ENCODE measurements around the gene RNLS. TPM values are rescaled to one million over a fixed set of nuclear protein-coding genes. Genes with fewer than 3 reads are reported as not detected.

Gene RNLS
- total RNA-seq, 3 donors from 2014 or later (not counting 1 experiment from before 2014, with no cell fraction given): 4.0 to 6.8 (median 4.4) TPM

DNA sequence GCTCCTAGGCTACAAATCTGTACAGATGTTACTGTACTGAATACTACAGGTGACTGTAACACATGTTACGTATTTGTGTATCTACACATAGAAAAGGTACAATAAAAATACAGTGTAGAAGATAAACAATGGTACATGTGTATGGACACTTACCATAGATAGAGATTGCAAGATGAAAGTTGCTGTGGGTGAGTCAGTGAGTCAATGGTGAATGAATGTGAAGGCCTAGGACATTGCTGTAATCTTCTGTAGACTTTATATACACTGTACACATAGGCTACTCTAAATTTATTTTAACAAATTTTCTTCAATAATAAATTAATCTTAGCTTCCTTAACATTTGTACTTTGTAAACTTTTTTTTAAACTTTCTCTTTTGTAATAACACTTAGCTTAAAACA is 205.6 kb downstream of the RNLS start:
- intact Hi-C loops (cut with micrococcal nuclease): no loop called here
- Histone ChIP-seq H3K4me3 (ENCODE audit: low read length) (no peak overlapping the region), H3K36me3 (ENCODE audit: control insufficient read depth, insufficient read depth, low read length) (no peaks in the 10 kb centered on the region), H3K4me1 (ENCODE audit: control insufficient read depth, insufficient read depth, low read length) (no peaks in the 10 kb centered on the region), H3K27me3 (ENCODE audit: control insufficient read depth, insufficient read depth, low read length) (no peaks in the 10 kb centered on the region), H3K27ac (ENCODE audit: low read length) (no peak overlapping the region), H3K9me3 (ENCODE audit: control insufficient read depth, insufficient read depth, low read length) (no peaks in the 10 kb centered on the region)
- no peak for TF ChIP-seq CTCF (IDR thresholded peaks at IDR 0.05)
- Mint-ChIP-seq H3K36me3 (no peaks in the 10 kb centered on the region), H3K27ac (no peak overlapping the region), H3K9me3 (no peaks in the 10 kb centered on the region), H3K4me1 (no peaks in the 10 kb centered on the region), H3K27me3 (ENCODE audit: low read depth in 2 of 2) (peaks cover 0 to 9% of the 10 kb centered on the region in 2 donors), H3K4me3 (no peak overlapping the region)
- ATAC-seq (no peak), DNase-seq (no peak)
- WGBS (ENCODE audit: insufficient coverage): no CpG with 5 or more reads among the region's 1 CpG

GRCh38 chr10:88374392-88375175 is 208.5 kb downstream of the RNLS start:
- WGBS (ENCODE audit: insufficient coverage): 100% methylated on average over 4 of the region's 4 CpGs
- H3K4me1 ChIP-seq (ENCODE audit: control insufficient read depth, insufficient read depth, low read length): no peaks in the 10 kb centered on the region
- no peak for DNase-seq
- H3K27ac Mint-ChIP-seq: no peak overlapping the region
- H3K36me3 ChIP-seq (ENCODE audit: control insufficient read depth, insufficient read depth, low read length): no peaks in the 10 kb centered on the region
- H3K27me3 ChIP-seq (ENCODE audit: control insufficient read depth, insufficient read depth, low read length): no peaks in the 10 kb centered on the region
- peaks cover 0 to 9% of the 10 kb centered on the region in 2 donors for H3K27me3 Mint-ChIP-seq (ENCODE audit: low read depth in 2 of 2)
- H3K9me3 ChIP-seq (ENCODE audit: control insufficient read depth, insufficient read depth, low read length): no peaks in the 10 kb centered on the region
- H3K4me1 Mint-ChIP-seq: no peaks in the 10 kb centered on the region
- no peaks in the 10 kb centered on the region for H3K9me3 Mint-ChIP-seq
- no peak overlapping the region for H3K4me3 ChIP-seq (ENCODE audit: low read length)
- no peak overlapping the region for H3K27ac ChIP-seq (ENCODE audit: low read length)
- H3K4me3 Mint-ChIP-seq: no peak overlapping the region
- no peaks in the 10 kb centered on the region for H3K36me3 Mint-ChIP-seq
- no peak for TF ChIP-seq CTCF (IDR thresholded peaks at IDR 0.05)
- intact Hi-C loops (cut with micrococcal nuclease): no loop called here
- ATAC-seq: no peak

DNA sequence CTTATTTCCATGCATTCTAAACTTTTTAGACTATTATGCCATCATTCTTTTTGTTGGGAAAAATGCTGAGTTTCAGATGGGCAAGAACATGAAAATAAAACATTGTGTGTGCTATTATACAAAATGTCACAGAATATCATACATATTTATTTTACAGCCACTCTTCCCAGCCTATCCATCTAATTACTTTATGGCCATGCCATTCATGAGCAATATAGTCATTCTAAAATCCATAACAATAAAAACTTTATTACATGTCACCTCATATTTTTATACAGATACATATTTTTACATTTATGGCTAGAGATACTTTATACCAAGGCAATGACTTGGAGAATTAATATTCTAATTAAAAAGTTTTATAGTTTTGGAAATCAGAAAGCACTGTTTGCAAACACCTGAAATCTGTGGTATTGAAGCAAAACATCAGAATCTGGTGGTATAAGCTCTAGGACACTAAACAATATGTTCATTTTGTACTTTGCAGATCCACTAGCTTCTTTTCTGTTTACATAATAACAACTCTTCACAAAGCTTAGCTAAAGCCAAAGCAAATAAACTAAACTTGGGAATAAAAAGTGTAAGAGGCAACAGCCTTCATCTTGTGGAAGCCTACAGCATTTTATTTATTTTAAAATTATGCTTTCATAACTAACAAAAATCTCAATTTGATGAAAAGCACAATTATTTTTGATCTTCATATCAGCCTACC is 210.1 kb downstream of the RNLS start:
- ATAC-seq: no peak
- no peaks in the 10 kb centered on the region for H3K36me3 Mint-ChIP-seq

More for the DNA sequence above, 210.1 kb downstream of the RNLS start:
- Histone ChIP-seq H3K9me3 (ENCODE audit: control insufficient read depth, insufficient read depth, low read length) (no peaks in the 10 kb centered on the region), H3K4me1 (ENCODE audit: control insufficient read depth, insufficient read depth, low read length) (no peaks in the 10 kb centered on the region), H3K27me3 (ENCODE audit: control insufficient read depth, insufficient read depth, low read length) (no peaks in the 10 kb centered on the region), H3K27ac (ENCODE audit: low read length) (no peak overlapping the region), H3K36me3 (ENCODE audit: control insufficient read depth, insufficient read depth, low read length) (no peaks in the 10 kb centered on the region), H3K4me3 (ENCODE audit: low read length) (no peak overlapping the region)
- no peak overlapping the region for H3K27ac Mint-ChIP-seq
- intact Hi-C loops (cut with micrococcal nuclease): no loop called here
- peaks cover 0 to 9% of the 10 kb centered on the region in 2 donors for H3K27me3 Mint-ChIP-seq (ENCODE audit: low read depth in 2 of 2)
- no peak for TF ChIP-seq CTCF (IDR thresholded peaks at IDR 0.05)
- DNase-seq: no peak
- H3K4me1 Mint-ChIP-seq: no peaks in the 10 kb centered on the region
- no peak overlapping the region for H3K4me3 Mint-ChIP-seq
- no peaks in the 10 kb centered on the region for H3K9me3 Mint-ChIP-seq
